A375 (cell line): ENCODE data around the gene NUTM2A. TPM values are rescaled to one million over a fixed set of nuclear protein-coding genes. Genes with fewer than 3 reads are reported as not detected.

ENCODE experiments used
- total RNA-seq: library from RNA; depleted of rRNA; stranded (reverse); fragments of >200 nt; shearing (Covaris generic); gene quantifications from 2 replicates; pipeline ENCODE4 v1.2.3, GENCODE V29; 2014; rRNA removed

Gene NUTM2A
- 0.45 and 1.3 TPM in 2 replicates for total RNA-seq

GRCh38 chr10:87225148-87225547 lies at the start of gene NUTM2A:
Gene NUTM2A (plus strand): TSS chr10:87225448. CDS start chr10:87225831, 383 bp downstream.

Other genes with a start within 250 kb of the NUTM2A start
- not detected in 2 replicates for gene FAM25A, start 205.2 kb upstream of the NUTM2A start, total RNA-seq
- 152 and 163 TPM in 2 replicates for gene GLUD1, start 130.6 kb upstream of the NUTM2A start, total RNA-seq
- 26.0 and 28.5 TPM in 2 replicates for gene SHLD2, start 130.2 kb upstream of the NUTM2A start, total RNA-seq
- 1.7 and 2.9 TPM in 2 replicates for gene NUTM2D, start 132.3 kb downstream of the NUTM2A start, total RNA-seq